Measurements from ENCODE around the gene ZBTB3.
"Not testable (repeated sequence)": the region's sequence is repeated elsewhere in the genome, so short reads cannot be mapped to it uniquely, and the experiment has no call there.

ZBTB3 gene

DNA sequence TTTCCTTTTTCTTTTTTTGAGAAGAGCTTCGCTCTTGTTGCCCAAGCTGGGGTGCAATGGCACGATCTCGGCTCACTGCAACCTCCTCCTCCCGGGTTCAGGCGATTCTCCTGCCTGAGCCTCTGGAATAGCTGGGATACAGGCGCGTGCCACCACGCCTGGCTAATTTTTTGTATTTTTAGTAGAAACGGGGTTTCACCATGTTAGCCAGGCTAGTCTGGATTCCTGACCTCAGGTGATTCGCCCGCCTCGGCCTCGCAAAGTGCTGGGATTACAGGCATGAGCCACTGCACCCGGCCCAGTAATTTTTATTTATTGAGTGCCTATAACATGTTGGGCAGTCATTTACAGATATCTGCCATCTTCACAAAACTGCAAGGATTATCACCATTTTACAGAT lies 23.9 kb downstream of the ZBTB3 start:
- not testable (repeated sequence) for H3K27me3 Mint-ChIP-seq; H3K9me3 Mint-ChIP-seq (ENCODE audit: low read depth)
- Mint-ChIP-seq H3K27ac (peak overlapping the region; percentile 22), H3K36me3 (peaks cover 12% of the 10 kb centered on the region), H3K4me3 (peak overlapping the region; percentile 76), H3K4me1 (ENCODE audit: low read depth) (peaks cover 33% of the 10 kb centered on the region)

DNA sequence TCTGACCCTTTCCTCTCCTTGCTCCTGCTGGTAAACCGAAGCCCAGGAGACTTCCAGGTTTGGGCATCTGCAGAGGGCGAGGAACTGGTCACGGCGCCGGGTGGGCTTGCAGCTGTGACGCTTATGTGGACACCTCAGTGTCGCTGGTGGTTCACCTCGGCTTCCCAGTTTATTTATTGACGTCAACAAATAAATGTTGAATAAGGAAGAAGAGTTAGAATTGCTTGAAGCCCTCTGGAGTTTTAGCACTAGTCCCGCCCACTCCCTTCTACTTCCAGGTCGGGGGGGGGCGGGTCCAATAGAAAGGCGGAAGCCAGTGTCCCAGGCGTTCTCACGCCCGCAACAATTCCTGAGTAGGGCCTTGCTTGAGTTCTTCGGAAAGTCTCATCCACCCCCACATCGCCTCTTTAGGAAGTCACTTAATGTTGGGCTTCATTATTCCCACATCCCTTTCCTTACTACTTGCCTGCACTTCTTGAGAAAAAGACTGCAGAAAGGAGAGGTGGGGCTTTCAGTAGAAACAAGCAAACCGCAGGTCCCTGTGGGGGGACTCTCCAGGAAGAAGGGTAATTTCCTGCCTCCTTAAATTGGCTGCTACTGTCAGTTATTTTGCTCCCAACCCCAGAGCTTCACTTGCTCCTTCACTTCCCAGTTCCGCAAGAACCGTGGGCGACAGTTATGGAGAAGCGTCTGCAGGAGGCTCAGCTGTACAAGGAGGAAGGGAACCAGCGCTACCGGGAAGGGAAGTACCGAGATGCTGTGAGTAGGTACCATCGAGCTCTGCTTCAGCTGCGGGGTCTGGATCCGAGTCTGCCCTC lies 25.6 kb downstream of the ZBTB3 start, which contains the start of gene TTC9C:
TTC9C (plus strand) TSS at position 316 of the 818 bp plus-strand sequence; CDS start at position 679, 363 bp downstream.
- peaks cover 48% of the 10 kb centered on the region for H3K4me1 Mint-ChIP-seq (ENCODE audit: low read depth)
- H3K27me3 Mint-ChIP-seq, result no peaks in the 10 kb centered on the region
- peak within 1 kb of the TSS; percentile 98 for H3K27ac Mint-ChIP-seq
- peaks cover 19% of the 10 kb centered on the region for H3K36me3 Mint-ChIP-seq
- peak within 1 kb of the TSS; percentile 96 for H3K4me3 Mint-ChIP-seq
- H3K9me3 Mint-ChIP-seq (ENCODE audit: low read depth), result no peaks in the 10 kb centered on the region

GRCh38 chr11:62727872-62728170 lies 26.1 kb downstream of the ZBTB3 start:
- Mint-ChIP-seq H3K27ac (peak overlapping the region; percentile 98), H3K4me1 (ENCODE audit: low read depth) (peaks cover 46% of the 10 kb centered on the region), H3K4me3 (peak overlapping the region; percentile 96), H3K36me3 (peaks cover 15% of the 10 kb centered on the region), H3K9me3 (ENCODE audit: low read depth) (no peaks in the 10 kb centered on the region), H3K27me3 (no peaks in the 10 kb centered on the region)

DNA sequence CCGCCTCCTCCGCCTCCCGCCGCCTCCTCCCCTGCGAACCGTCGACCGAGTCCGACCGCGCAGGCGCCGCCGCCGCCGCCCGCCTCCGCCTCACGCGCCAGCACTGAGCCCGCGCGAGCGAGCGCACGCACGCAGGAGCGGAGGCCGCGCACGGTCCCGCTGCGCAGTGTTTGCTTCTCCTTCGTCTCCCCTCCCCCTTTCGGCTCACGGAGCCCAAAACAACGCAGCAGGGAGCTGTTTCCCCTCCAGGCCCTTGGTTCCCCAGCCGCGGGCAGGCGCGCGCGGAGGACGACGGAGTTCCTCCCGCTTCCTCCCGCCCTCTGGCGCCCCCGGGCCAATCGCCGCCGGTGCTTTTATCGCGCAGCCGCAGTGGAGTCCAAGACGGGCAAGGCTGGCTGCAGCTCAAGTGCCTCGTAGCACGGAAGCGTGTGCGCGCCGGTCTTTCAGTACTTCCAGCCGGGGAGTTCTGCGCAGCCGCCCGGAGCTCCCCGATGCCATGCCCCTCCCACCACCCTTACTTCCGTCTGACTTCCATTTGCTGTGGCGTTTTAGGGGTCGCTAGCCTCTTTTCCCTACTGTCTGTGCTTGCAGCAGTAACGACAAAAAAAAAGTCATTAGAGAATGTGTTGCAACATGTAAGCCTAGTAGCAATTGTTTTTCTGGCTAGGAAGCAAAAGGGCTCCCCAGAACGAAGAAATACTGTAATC lies 26.6 kb downstream of the ZBTB3 start, which contains the start of gene HNRNPUL2:
HNRNPUL2 (minus strand) TSS at position 293 of the 707 bp plus-strand sequence. CDS start 301 bp downstream, outside the sequence.
- H3K27me3 Mint-ChIP-seq, result no peaks in the 10 kb centered on the region
- H3K36me3 Mint-ChIP-seq, result peaks cover 20% of the 10 kb centered on the region
- H3K9me3 Mint-ChIP-seq (ENCODE audit: low read depth), result no peaks in the 10 kb centered on the region
- peak within 1 kb of the TSS; percentile 96 for H3K4me3 Mint-ChIP-seq
- peak within 1 kb of the TSS; percentile 98 for H3K27ac Mint-ChIP-seq
- peaks cover 49% of the 10 kb centered on the region for H3K4me1 Mint-ChIP-seq (ENCODE audit: low read depth)

DNA sequence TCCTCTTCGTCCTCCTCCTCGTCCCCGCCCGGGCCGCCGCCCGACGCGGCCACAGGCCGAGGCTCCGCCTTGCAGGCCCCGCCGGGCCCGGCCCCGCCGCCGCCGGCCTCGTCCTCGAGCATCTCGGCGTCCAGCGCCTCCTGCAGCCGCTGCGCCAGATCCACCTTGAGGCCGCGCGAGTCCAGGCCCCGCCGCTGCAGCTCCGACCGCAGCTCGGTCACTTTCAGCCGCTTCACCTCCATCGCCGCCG lies 27.1 kb downstream of the ZBTB3 start:
- Mint-ChIP-seq H3K36me3 (peaks cover 20% of the 10 kb centered on the region), H3K9me3 (ENCODE audit: low read depth) (no peaks in the 10 kb centered on the region), H3K4me1 (ENCODE audit: low read depth) (peaks cover 54% of the 10 kb centered on the region), H3K27ac (peak overlapping the region; percentile 98), H3K4me3 (peak overlapping the region; percentile 96), H3K27me3 (no peaks in the 10 kb centered on the region)

- Mint-ChIP-seq H3K4me1 (ENCODE audit: low read depth) (peaks cover 55% of the 10 kb centered on the region), H3K36me3 (peaks cover 20% of the 10 kb centered on the region), H3K27ac (peak overlapping the region; percentile 86), H3K27me3 (no peaks in the 10 kb centered on the region), H3K4me3 (peak overlapping the region; percentile 96), H3K9me3 (ENCODE audit: low read depth) (no peaks in the 10 kb centered on the region)
Observed at GRCh38 chr11:62726156-62726914, 27.6 kb downstream of the ZBTB3 start.

DNA sequence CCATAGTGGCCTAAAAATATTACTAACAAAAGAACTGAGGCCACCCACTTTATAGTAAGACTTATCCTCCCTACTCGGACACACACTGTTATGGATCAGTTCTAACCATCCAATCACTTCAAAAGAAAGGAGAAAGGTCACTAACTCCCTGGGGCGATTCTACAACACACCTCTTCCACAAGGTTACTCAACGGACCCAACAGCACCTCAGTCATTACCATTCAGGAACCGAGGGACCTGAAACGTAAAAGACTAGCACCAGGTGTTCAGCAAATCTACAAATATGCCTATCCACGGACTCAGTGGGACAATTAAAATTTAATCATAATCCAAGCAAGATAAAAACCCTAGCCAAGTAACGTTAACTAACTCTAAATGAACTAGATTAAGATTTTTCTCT lies 28.3 kb downstream of the ZBTB3 start:
- H3K36me3 Mint-ChIP-seq, result peaks cover 20% of the 10 kb centered on the region

GRCh38 chr11:62724171-62724570 lies 29.8 kb downstream of the ZBTB3 start:
- Mint-ChIP-seq H3K4me1 (ENCODE audit: low read depth) (peaks cover 58% of the 10 kb centered on the region), H3K9me3 (ENCODE audit: low read depth) (no peaks in the 10 kb centered on the region), H3K27ac (peak overlapping the region; percentile 62), H3K27me3 (no peaks in the 10 kb centered on the region), H3K36me3 (peaks cover 24% of the 10 kb centered on the region), H3K4me3 (peak overlapping the region; percentile 96)

More for the DNA sequence above, 28.3 kb downstream of the ZBTB3 start:
- Mint-ChIP-seq H3K27ac (peak overlapping the region; percentile 86), H3K4me3 (peak overlapping the region; percentile 96), H3K27me3 (no peaks in the 10 kb centered on the region), H3K4me1 (ENCODE audit: low read depth) (peaks cover 56% of the 10 kb centered on the region), H3K9me3 (ENCODE audit: low read depth) (no peaks in the 10 kb centered on the region)

DNA sequence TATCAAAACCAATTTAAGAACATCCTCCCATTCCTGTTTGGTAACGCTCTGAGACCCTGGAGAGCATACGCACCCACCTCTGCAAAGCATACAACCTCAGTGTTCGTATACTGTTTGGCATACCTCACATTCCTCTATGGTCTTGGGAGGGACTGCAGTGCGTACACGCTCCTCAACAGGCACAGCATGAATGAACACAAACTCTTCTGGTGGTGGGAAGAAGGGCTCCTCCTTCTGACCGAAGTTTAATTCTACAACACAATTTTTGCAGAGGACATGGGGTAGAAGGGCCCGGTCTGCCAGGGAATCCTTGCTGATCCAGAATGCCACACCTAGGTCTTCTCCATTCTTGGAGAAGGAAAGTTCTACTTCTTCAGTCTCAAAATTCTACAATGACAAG lies 32.0 kb downstream of the ZBTB3 start:
- Mint-ChIP-seq H3K4me1 (ENCODE audit: low read depth) (peaks cover 61% of the 10 kb centered on the region), H3K9me3 (ENCODE audit: low read depth) (no peaks in the 10 kb centered on the region), H3K4me3 (no peak overlapping the region), H3K27ac (peak overlapping the region; percentile 73), H3K36me3 (peaks cover 28% of the 10 kb centered on the region), H3K27me3 (no peaks in the 10 kb centered on the region)

DNA sequence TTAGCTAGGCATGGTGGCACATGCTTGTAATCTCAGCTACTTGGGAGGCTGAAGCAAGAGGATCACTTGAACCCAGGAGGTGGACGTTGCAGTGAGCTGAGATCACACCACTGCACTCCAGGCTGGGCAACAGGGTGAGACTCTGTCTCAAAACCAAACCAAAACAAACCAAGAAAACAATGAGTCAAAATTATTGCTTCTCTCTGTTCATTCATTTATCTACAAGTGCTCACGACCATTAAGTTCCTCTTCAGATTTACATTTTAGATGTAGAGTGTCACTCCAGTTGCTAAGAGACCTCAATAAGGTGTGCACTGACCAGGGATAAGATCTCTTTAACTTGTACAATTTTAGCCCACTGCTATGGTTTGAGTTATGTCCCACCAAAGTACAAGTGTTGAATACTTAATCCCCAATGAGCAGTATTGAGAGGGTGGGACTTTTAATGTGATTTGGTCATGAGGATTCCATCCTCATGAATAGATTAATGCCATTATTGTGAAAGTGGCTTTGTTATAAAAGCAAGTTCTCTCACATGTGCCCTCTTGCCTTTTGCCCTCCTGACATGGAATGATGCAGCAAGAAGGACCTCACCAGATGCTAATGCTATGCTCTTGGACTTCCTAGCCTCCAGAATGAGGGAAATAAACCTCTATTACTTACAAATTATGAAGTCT lies 34.5 kb downstream of the ZBTB3 start:
- peak overlapping the region; percentile 78 for H3K27ac Mint-ChIP-seq
- peaks cover 58% of the 10 kb centered on the region for H3K4me1 Mint-ChIP-seq (ENCODE audit: low read depth)
- no peaks in the 10 kb centered on the region for H3K27me3 Mint-ChIP-seq
- H3K9me3 Mint-ChIP-seq (ENCODE audit: low read depth), result no peaks in the 10 kb centered on the region
- no peak overlapping the region for H3K4me3 Mint-ChIP-seq
- H3K36me3 Mint-ChIP-seq, result peaks cover 24% of the 10 kb centered on the region

- H3K27ac Mint-ChIP-seq, result peak overlapping the region; percentile 64
- H3K27me3 Mint-ChIP-seq, result no peaks in the 10 kb centered on the region
- no peak overlapping the region for H3K4me3 Mint-ChIP-seq
- no peaks in the 10 kb centered on the region for H3K9me3 Mint-ChIP-seq (ENCODE audit: low read depth)
- H3K4me1 Mint-ChIP-seq (ENCODE audit: low read depth), result peaks cover 55% of the 10 kb centered on the region
- H3K36me3 Mint-ChIP-seq, result peaks cover 22% of the 10 kb centered on the region
Observed at GRCh38 chr11:62716816-62717215, 37.1 kb downstream of the ZBTB3 start.

- H3K9me3 Mint-ChIP-seq (ENCODE audit: low read depth), result no peaks in the 10 kb centered on the region
- peaks cover 22% of the 10 kb centered on the region for H3K36me3 Mint-ChIP-seq
- H3K27me3 Mint-ChIP-seq, result no peaks in the 10 kb centered on the region
- no peak overlapping the region for H3K4me3 Mint-ChIP-seq
- peaks cover 51% of the 10 kb centered on the region for H3K4me1 Mint-ChIP-seq (ENCODE audit: low read depth)
- peak overlapping the region; percentile 75 for H3K27ac Mint-ChIP-seq
Observed at GRCh38 chr11:62716206-62716605, 37.8 kb downstream of the ZBTB3 start.

GRCh38 chr11:62715150-62716130 lies 38.5 kb downstream of the ZBTB3 start:
- no peaks in the 10 kb centered on the region for H3K9me3 Mint-ChIP-seq (ENCODE audit: low read depth)
- H3K4me1 Mint-ChIP-seq (ENCODE audit: low read depth), result peaks cover 49% of the 10 kb centered on the region
- H3K4me3 Mint-ChIP-seq, result no peak overlapping the region
- no peaks in the 10 kb centered on the region for H3K27me3 Mint-ChIP-seq
- peak overlapping the region; percentile 75 for H3K27ac Mint-ChIP-seq
- H3K36me3 Mint-ChIP-seq, result peaks cover 25% of the 10 kb centered on the region

DNA sequence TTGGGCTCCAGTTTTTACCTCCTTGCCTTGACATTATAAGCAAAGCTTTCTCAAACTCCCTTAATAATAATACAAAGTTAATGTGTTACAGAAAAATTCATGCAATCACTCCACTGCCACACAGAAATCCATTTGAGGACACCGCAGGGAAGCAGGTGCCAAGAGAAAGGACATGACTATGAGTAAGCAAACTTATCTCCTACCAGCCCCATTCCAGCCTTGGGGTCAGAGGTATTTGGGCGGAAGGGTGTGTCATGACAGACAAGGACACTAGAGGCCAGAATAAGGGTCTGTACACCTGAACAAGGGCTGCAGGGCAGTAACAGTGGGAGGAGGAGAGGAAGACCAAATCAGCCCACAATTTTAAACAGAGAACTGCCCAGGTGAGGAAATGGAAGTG lies 40.6 kb downstream of the ZBTB3 start:
- Mint-ChIP-seq H3K4me1 (ENCODE audit: low read depth) (peaks cover 55% of the 10 kb centered on the region), H3K36me3 (peaks cover 21% of the 10 kb centered on the region), H3K27me3 (no peaks in the 10 kb centered on the region), H3K4me3 (no peak overlapping the region), H3K9me3 (ENCODE audit: low read depth) (no peaks in the 10 kb centered on the region), H3K27ac (peak overlapping the region; percentile 88)
